GM19043 (cell line): ENCODE measurements around the gene CRB3.
"Not testable (repeated sequence)": the region's sequence is repeated elsewhere in the genome, so short reads cannot be mapped to it uniquely, and the experiment has no call there.

Source experiments
- ATAC-seq: cut with Tn5 transposase; IDR thresholded peaks from one replicate; pipeline ENCODE4 v1.9.1; 2021; ENCODE audit warnings: low read depth; ENCODE audit not compliant: unreplicated experiment

CRB3 gene, protein sequence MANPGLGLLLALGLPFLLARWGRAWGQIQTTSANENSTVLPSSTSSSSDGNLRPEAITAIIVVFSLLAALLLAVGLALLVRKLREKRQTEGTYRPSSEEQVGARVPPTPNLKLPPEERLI

DNA sequence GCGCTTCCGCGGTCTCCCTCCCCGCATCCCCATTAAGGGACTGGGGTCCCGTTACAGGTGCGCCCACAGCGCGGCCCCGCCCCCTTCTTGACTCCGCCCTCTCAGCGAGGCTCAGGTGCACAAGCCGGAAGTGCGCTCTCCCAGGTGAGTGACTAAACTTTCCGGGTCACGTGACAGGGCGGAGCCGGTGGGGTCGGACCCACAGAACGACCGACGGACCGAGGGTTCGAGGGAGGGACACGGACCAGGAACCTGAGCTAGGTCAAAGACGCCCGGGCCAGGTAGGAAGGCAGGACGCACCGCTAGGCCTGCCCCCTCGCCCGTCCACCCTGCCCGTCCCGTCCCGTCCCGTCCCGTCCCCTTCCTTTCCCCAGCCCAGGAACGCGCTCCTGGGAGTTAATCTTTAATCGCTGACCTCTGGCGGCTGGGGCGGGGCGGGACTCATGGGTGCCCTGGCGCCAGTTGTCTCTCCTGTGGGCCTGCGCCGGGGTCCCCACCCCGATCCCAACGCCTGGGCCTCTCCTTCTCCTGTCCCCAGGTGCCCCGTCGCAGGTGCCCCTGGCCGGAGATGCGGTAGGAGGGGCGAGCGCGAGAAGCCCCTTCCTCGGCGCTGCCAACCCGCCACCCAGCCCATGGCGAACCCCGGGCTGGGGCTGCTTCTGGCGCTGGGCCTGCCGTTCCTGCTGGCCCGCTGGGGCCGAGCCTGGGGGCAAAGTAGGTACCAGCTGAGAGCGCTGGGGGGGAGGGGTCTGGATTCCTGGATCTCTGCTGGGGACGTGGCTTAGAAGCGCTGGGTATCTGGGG lies at the start of gene CRB3:
CRB3 (plus strand) TSS at position 202 of the 804 bp plus-strand sequence; CDS start at position 633, 431 bp downstream.
- no peak for ATAC-seq

DNA sequence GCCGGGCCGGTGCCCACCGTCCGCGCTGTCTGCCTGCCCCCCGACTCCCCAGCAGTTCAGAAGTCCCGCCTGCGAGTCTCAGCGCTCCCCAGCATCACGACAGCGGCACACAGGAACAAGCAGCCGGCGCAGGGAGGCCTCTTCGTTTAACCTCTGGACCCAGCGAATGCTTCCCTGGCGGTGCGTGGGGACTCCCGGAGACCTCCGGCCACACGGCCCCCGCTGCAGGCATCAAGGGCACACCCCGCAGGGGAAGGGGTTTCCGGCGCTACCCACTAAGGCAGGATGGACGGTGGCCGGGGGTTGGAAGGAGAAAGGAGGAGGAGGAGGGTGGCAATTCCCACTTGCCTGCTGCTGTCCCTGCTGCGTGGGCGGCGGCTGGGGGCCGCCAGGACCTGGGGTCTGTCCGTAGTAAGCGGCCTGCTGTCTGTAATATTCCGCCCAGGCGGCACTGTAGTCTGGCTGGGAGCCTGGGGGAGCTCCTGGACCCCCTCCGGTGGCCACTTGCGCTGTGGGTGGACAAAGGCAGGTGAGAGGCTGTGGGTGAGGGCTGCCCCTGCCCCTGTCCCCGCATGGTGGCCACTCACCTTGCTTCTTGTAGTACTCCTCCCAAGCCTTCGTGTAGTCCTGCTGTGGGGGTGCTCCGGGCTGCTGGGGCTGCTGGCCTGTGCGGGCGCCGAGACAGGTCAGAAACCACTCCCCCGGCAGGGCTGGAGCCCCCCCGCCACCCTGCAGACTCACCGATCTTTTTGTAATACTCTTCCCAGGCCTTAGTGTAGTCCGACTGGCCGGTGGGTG lies 49.1 kb upstream of the CRB3 start:
- ATAC-seq: no peak

DNA sequence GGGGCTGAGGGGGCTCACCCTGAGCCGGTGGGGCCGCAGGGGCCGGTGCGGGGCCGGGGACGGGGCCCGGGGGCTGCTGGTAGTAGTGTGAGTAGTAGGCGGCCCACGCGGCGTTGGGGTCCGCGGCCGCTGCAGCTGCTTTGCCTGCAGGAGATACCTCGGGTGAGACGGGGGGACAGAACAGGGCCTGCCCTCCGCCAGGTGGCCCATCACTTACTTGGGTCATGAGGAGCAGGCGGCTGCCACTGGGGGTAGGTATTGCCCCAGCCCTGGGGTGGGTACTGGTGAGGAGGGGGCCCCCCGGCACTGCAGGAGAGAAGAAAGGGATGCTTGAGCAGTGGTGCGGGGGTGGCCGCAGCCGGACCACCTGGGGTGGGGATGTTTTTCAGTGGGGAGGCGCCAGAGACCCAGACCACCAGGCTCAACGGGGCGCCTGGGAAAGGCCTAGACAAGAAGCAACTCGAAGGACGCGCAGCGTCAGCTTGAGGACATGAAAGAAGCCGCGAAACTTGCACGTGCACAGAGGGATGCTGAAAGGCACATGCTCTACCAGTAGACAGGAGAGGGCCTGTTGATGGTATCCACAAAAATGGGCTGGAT lies 48.4 kb upstream of the CRB3 start:
- no peak for ATAC-seq

DNA sequence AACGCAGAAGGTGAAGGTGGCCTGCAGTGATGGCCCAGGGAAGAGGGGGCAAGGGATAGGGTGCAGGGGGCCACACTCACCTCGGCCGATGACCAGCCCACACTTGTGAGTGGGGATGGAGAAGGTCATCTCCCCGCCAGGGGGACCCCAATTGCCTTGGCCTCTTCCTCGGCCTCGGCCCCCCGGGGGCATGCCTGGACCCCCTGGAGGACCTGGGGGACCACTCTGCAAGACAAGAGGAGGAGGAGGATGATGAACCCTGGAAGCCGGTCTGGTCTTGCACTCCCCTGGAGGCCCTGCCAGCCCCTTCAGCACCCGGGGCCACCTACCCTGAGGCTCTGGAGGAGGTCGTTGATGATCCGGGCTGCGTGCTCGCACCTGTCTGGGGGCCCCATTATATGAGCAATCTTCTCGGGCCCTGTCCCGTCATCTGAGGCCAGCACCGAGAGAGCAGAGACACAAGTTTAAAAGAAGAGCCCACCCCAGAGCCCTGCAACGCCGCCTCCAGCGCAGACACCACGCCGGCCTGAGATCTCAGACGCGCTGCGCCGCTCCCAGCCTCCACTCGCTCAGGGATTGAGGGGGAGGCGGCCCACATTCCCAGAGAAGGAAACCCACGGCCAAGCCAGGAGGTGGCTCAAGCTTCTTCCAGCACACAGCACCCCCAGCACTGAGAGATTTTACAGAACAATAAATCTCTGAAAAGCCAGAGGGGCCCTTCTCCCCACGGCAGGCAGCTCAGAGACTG lies 47.2 kb upstream of the CRB3 start:
- no peak for ATAC-seq

DNA sequence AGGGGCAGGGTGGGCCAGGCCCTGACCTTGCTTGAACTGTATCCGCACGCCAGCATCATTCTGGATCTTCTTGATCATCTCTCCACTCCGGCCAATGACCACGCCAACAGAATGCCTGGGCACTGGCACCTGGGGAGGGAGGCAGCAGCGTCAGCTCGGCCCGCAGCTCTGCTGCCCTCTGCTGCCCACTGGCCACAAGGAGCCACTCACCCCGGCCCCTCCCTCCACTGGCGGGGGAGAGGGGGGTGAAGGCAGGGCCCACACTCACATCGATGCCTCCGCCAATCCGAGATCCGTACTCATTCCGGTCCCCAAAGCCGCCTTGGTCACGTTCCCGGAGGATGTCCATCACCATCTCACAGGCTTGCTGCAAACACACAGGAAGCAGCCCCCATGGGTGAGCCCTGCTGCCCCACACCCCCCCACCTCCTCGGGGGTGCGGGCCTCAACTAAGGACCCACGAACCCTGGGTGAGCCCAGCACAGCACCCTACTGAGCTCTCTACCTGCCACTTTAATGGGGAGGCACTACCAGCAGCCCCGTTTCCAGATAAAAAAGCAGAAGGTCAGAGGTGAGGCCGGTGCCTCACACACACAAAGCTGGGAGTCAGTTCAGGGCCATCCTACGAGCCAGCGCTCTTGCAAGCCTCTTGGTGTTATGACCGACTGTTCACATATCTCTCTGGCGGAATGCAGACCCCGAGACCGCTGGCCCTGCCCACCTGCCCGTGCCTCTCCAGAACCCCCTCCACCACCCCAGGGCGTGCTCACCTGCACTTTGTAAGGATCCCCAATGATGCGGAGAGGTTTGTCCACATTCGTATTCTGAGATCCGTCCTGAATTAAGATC lies 46.1 kb upstream of the CRB3 start:
- no peak for ATAC-seq

DNA sequence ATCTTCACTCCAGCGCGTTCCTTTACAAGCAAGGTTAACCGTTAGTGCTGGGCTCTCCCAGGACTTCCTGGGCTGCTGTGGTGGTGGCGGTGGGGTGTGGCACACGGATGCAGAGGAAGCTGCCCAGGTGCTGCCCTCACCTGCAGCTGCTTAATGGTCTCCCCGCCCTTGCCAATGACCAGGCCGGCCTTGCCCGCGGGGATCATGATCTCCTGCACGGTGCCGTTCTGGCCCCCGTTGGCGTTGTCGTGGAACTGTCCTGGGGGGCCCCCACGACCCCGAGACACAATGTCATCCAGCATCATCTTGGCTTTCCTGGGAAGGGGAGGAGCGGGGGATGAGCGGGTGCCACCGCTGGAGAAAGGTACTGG lies 45.5 kb upstream of the CRB3 start:
- ATAC-seq: no peak

DNA sequence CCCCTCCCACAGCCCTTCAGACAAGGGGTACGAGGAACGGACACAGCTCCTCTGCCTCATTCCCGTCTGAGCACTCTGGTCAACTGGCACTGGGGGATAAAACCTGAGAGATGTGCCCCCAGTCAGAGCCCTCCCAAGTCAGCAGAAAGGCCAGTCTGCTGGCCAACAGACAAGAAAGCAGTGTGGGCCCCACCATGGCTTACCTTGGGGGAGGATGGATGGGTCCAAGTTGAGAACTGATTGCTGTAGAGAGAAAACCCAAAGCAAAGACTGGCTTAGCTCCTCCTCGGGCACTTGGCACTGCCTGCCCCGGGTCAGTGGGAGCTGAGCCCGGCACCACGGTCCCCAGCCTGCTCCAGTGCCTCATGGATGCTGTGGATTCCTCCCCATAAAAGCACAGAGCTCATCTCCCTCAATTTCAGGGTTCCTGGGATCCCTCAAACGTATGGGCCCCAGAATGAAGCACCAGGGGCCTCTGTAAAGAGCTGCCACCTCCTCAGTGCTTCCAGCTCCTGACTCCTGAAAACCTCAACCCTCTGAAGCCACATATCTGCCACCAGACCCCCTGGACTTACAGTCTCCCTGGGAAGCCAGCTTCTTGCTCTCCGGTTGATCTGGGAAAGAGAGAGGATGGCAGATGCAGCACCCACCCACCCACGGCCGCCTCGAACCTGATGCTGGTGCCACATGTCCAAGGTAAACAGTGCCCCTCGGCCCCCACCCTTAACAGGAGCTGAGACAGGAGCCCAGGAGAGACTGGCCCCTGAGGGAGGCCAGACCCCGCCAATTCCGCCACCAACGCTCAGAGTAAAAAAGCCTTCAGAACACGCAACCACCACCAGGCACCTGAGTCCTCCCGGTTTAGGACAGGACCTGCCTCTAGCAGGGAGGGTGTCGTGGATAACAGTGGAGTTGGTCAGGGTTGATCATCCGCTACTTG lies 42.7 kb upstream of the CRB3 start:
- no peak for ATAC-seq

DNA sequence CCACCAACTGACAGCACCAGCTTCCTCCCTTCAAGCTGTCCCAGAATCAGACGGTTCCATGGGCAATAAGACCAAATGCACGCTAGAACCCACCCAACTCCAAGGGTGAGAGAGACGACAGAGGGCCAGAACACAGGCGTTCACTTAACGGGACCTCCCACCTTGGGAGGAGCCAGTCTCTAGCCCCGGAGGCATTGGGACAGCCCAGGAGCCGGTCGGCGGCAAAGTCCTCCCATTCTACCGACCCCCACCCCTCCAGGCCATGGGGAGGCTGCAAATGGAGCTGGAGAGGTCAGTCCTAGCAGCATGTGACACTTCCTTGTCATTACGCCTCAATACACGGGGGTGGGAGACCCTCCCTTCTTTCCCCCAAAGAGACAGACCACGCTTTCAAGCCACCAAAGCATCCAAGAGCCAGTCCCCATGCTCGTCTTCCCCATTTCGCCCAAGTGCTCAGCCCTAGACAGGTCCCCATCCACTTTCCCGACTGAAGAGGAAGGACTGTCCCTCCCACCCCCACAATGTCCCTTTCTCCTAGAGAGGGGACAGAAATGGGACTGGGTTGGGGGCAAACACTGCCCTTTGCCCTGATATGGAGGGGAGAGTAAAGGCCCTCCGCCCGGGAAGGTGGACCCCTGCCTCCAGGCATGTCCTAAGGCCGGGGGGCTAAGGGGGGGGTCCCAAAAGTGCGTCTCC lies 40.4 kb upstream of the CRB3 start:
- no peak for ATAC-seq

DNA sequence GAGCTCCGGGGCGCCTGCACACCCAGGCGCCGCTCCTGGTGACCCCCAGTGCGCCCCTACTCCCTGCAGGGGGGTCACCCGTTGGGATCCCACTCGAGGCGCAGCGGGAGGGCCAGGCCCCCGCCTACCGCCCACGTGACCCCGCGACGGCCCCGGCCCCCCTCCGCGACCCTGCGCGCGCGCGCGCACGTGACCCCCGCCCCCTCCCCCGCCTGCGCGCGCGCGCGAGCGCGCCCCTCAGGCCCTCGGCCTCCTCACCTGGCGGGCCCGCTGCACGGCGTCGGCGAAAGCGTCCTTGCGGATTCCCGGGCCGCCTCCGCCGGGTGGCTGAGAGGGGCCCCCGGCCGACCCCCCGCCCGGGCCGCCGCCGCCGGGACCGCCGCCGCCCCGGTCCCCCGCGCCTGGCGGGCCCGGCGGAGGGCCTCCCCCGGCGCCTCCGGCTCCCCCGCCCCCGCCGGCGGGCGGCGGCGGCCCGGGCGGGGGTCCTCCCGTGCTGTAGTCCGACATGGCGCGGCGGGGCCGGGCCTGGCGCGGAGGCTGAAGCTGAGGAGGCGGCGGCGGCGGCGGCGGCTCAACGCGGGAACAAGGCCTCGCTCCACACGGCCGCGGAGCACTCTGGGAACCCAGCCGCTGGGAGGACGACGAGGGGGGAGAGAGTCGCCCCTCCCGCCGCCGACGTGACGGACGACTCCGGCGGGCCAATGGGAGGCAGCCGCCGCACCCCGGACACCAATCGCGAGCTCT lies 39.7 kb upstream of the CRB3 start, which contains the start of gene KHSRP:
KHSRP (minus strand) TSS at position 617 of the 744 bp plus-strand sequence; CDS start at position 507, 110 bp downstream.
- no peak for ATAC-seq

DNA sequence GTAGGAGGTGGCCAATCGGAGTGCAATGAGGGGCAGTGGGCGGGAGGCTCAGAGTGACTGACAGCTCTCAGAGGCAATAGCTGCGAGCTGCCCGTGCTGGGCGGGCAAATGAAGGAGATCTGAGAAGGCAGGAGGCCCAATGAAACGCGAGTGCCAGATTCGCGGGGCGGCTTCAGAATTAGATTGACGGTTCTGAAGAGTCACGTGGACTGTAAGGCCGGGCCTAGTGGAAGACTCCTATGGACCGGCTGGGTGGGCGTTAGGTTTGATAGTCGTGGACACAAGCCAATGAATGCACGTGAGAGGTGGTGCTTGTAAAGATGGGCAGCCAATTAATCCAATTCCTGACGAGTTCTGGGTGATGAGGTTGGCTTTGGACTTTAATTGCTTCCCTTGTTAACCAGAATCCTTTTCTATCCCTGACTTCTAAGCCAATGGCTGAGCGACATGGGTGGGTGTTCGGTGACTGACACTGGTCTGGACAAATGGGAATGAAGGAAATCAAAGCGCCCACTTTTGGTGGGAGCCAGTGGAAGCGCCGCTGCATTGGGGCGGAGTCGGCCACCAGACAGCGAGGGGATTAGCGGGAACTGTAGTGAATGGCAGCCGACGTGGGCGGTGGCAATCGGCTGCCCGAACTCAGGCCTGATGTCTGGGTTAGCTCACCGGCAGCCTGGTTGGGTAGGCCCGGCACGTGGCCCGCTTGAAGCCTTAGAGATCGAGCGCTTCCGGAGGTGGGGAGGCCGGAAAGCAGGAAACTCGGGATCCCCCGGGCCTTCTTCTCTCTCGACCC lies 38.9 kb upstream of the CRB3 start:
- ATAC-seq: peak; percentile 82

DNA sequence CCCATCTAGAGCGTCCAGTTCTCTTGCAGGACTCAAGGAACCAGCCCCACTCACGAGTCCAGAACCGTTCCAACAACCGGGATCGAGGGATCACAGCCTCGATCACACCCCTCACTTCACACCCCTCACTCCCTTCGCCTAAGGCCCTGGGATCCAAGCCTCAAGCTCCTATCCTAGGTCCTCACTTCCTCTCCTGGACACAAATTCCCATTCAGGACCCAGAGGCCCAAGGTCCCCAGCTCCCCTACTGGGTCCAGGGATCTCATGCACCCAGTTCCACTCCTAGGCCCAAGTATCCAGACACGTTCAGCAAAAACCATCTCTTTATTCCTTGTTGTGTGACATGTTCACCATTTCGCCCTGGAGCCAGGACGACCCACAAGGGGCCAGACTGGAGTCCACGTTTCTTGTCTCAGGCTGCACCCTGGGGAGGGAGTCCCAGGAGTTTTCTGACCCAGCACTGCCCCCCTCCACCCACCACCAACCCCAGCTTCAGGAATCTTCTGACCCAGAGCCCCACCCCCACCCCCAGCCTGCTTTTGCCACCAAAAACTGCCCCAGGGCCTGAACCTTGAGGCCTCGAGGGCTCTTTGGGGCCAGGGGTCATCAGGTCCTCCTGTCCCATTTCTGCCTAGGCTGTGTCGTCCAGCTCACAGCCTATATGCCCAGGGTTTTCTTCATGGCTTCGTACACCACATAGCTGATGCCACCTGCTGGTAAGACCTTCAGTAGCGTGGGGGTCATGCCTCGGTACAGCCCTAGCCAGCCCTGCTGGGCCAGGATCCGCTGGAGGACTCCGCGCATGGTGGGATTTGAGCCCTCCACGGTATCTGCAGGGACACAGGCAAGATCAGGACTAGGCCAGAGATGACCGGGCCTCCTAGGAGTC lies 38.1 kb upstream of the CRB3 start:
- ATAC-seq: no peak

DNA sequence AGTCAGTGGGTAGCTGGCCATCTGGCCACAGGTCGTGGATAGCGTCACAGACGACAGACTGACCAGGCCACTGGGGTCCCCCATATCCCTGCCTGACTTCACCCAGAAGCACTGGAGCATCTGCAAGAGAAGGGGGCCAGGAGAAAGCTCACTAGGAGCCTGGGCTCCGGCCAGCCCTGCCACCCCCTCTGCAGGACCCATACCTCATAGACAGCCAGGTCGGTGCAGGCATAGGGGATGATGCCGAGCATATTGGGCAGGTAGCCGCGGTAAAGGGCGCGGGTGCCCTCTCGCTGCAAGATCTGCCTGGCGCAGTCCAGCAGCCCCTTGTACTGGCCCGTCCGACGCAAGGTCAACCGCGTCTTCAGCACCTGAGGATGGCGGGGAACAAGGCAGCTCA lies 36.9 kb upstream of the CRB3 start:
- no peak for ATAC-seq

DNA sequence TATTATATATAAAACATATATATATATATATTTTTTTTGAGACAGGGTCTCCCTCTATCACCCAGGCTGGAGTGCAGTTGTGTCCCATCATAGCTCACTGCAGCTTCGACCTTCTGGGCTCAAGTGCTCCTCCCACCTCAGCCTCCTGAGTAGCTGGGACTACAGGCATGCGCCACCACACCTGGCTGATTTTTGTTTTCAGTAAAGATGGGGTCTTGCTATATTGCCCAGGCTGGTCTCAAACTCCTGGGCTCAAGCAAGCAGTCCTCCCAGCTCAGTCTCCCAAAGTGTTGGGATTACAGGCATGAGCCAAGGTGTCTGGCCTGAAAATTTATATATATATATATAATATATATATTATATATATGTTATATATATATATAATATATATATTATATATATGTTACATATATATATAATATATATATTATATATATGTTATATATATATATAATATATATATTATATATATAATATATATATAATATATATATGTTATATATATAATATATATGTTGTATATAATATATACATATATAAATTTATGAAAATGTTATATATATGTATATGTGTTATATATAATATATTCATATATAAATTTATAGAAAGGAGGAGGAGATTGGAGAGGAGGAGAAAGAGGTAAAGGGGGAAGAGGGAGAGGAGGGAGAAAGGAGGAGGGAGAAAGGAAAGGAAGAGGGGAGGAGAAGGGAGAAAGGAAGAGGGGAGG lies 35.2 kb upstream of the CRB3 start:
- not testable (repeated sequence) for ATAC-seq

DNA sequence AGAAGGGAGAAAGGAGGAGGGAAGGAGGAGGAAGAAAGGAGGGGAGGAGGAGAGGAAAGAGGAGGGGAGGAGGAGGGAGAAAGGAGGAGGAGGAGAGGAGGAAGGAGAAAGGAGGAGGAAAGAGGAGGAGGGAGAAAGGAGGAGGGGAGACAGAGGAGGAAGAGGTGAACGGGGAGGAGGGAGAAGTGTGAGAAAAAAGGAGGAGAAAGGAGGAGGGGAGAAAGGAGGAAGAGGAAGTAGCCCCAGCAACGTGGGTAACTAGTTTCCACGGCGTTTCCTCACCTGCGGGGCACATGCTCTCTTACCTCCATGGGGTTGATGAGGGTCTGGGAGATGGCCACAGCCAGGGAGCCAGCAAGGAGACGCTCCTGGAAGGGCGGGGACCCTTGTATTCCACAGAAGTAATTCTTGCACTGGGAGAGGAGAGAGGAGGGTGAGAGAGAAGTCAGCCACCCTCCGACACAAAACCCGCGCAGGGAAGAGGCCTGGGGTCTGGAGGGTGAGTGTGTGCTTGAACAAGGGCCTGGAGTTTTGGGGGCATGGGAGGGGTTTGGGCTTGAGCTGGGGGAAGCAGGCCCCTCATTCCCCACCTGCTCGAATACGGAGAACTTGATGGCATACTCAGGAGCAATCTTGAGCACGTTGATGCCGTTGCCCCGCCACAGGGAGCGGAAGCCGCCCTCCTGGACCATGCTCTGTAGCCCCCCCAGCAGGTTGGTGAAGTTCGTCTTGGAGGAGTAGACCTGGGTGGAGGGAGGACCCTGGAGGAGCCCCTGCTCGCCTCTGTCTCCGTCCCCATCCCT lies 34.5 kb upstream of the CRB3 start:
- ATAC-seq: no peak
